BJ (cell line): ENCODE measurements around the gene RHOBTB3. TPM values are rescaled to one million over a fixed set of nuclear protein-coding genes. Genes with fewer than 3 reads are reported as not detected.
"Not testable (repeated sequence)": the region's sequence is repeated elsewhere in the genome, so short reads cannot be mapped to it uniquely, and the experiment has no call there.

Experiments
- CTCF ChIA-PET: fragments of 350-600 bp; formaldehyde crosslinking; extraction: SDS; loops from one replicate; lab custom pipeline; 2021; ENCODE audit warnings: antibody characterized with exemption, inconsistent platforms; lab: Yijun Ruan, JAX
- POLR2A ChIA-PET: fragments of 300-600 bp; sonication (Branson Sonifier 250); formaldehyde crosslinking; extraction: SDS; loops from one replicate; lab custom pipeline; 2021; ENCODE audit warnings: antibody characterized with exemption; lab: Charles Lee
- DNase-seq: peaks from one replicate; pipeline ENCODE4 v3.0.0-alpha.2; 2011; ENCODE audit warnings: low read depth
- H3K27me3 ChIP-seq: 2 replicates; pipeline ENCODE4 v1.6.0; 2011; ENCODE audit warnings: low read length; ENCODE audit not compliant: control insufficient read depth, insufficient read depth
- H3K36me3 ChIP-seq: 2 replicates; pipeline ENCODE4 v1.5.1; 2011; ENCODE audit warnings: low read length; ENCODE audit not compliant: control insufficient read depth, insufficient read depth
- H3K4me3 ChIP-seq: 2 replicates; pipeline ENCODE4 v1.5.1; 2011; ENCODE audit warnings: low read depth, mild to moderate bottlenecking, control low read depth, low read length
- CTCF ChIP-seq: IDR thresholded peaks from 2 replicates; pipeline ENCODE4 v1.5.1; 2011; ENCODE audit warnings: low read depth, mild to moderate bottlenecking, control low read depth, inconsistent platforms, low read length, moderate library complexity; ENCODE audit not compliant: insufficient read depth
- polyA plus RNA-seq: library from polyadenylated mRNA; depleted of rRNA; stranded (reverse); fragments of >200 nt; gene quantifications from 2 replicates; pipeline ENCODE4 v1.2.3, GENCODE V29; 2011

RHOBTB3 gene
- polyA plus RNA-seq, 1 experiment = 320 TPM

DNA sequence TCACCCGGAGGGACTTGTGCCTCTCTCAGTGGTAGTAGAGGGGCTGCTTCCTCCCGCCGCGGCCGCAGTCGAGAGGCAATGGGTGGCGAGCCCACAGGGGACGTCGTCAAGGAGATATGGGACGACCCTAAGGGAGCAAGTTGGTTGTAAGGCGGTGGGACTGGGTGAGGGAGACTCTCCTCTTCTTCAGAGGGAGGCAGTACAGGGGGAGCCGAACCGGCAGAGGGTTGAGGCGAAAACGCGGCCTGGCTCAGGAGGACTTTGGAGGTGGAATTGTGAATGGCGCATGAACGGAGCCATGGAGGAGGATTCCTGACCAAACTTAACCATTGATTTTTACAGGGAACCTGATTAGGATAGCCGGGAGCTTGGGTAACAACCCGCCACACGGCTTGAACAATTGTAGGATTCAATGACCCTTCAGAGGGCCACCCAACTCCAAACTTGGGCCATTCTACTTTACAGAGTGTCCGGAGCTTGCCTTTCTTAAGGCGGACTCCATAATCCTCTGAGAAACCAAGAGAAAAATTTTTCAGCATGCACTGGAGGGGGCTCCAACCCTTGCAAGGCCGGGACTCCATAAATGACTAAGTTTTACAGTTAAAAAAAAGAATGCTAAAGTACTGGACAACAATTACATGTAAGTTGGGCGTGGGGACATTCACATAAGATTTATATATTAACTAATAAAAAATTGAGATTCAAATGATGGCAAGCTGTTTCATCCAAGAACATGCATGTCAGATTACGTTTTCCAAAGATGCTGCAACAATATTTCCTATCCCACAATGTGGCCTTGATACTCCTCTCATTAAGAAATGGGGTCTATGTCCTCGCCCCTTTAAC lies 19.4 kb upstream of the RHOBTB3 start:
- DNase-seq = no peak
- no peaks in the 10 kb centered on the region for H3K27me3 ChIP-seq
- CTCF ChIA-PET = interaction anchor here (1.2 kb wide), 1 partner anchor 19 kb away, joined by 4 read pairs; the partner anchor contains the start of gene RHOBTB3
- no peaks in the 10 kb centered on the region for H3K36me3 ChIP-seq
- no peak overlapping the region for H3K4me3 ChIP-seq
- POLR2A ChIA-PET = no interaction called here
- TF ChIP-seq CTCF = no peak

GRCh38 chr5:95712347-95712958 lies 18.7 kb upstream of the RHOBTB3 start:
- POLR2A ChIA-PET = no interaction called here
- peak; percentile 46 for DNase-seq
- TF ChIP-seq CTCF = no peak
- no peak overlapping the region for H3K4me3 ChIP-seq
- CTCF ChIA-PET = interaction anchor here (1.2 kb wide), 1 partner anchor 18 kb away, joined by 4 read pairs; the partner anchor contains the start of gene RHOBTB3
- no peaks in the 10 kb centered on the region for H3K36me3 ChIP-seq
- no peaks in the 10 kb centered on the region for H3K27me3 ChIP-seq

DNA sequence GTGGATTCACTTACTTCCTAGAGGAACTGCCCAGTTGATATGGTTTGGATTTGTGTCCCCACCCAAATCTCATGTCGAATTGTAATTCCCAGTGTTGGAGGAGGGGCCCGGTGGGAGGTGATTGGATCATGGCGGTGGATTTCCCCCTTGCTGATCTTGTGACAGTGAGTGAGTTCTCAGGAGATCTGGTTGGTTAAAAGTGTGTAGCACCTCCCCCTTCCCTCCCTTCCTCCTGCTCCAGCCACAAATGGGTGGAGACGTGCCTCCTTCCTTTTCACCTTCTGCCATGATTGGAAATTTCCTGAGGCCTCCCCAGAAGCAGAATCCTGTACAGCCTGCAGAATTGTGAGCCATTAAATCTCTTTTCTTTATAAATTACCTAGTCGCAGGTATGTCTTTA lies 17.9 kb upstream of the RHOBTB3 start:
- H3K4me3 ChIP-seq, POLR2A ChIA-PET, CTCF ChIA-PET: not testable (repeated sequence)

DNA sequence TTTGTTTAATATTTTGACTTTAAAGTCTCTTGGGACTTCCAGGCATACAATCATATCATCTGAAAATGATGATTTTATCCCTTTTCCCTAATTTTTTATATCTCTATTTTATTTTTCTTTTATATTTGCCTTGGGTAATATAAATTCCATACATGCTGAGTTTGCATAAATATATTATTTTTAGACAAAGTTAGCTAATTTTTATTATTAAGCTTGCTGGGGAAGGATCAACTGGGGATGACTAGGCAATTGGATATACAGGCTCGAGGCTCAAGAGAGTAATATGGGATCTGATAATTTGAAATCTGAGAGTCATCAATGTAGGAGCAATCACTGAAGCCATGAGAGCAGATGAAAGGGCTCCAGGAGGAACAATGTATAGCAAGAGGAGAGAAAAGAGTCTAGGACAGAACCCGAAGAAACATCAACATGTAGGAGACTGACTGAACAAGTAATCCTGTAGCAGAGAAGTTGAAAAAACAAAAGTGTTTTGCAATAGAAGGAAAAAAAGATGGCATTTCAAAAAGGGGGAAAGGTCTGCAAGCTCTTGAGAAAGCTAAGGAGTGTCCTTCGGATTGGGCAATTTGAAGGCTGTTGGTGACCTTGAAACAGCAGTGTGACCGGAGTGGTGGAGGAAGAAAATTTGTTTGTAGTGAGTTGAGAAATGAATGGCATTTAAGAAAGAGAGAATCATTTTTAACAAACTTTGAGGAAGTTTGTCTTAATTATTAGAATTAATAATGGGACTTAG lies 17.0 kb upstream of the RHOBTB3 start:
- DNase-seq = no peak
- POLR2A ChIA-PET = no interaction called here
- CTCF ChIA-PET = interaction anchor here (0.6 kb wide), 1 partner anchor 12 kb away, joined by 3 read pairs; no protein-coding TSS in a partner anchor
- Histone ChIP-seq H3K36me3 (no peaks in the 10 kb centered on the region), H3K4me3 (no peak overlapping the region), H3K27me3 (no peaks in the 10 kb centered on the region)
- TF ChIP-seq CTCF = no peak

More for the DNA sequence above, 17.9 kb upstream of the RHOBTB3 start:
- not testable (repeated sequence) for DNase-seq, H3K36me3 ChIP-seq, H3K27me3 ChIP-seq

DNA sequence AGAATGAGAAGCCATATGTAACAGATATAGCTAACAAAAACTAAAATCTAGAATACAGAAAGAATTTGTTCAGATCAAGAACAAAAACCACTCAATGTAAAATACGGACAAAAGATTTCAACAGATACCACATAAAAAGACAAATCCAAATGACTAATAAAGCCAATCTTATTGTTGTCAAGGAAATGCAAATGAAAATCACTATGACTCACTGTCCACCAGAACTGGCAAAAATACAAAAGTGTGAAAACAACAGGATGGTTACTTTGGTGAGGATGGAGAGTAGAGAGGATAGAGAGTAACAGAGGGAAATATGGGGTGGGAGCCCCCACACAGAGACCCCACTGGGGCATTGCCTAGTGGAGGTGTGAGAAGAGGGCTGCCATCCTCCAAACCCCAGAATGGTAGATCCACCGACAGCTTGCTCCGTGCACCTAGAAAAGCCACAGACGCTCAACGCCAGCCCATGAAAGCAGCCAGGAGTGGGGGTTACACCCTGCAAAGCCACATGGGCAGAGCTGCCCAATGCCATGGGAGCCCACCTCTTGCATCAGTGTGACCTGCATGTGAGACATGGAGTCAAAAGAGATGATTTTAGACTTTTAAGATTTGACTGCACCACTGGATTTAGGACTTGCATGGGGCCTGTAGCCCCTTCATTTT lies 15.2 kb upstream of the RHOBTB3 start:
- H3K27me3 ChIP-seq = no peaks in the 10 kb centered on the region
- peak; percentile 57 for DNase-seq
- H3K36me3 ChIP-seq = no peaks in the 10 kb centered on the region
- TF ChIP-seq CTCF = no peak
- ChIA-PET CTCF (no interaction called here), POLR2A (no interaction called here)
- no peak overlapping the region for H3K4me3 ChIP-seq
